ENCODE results near the gene FAM120B. TPM values are rescaled to one million over a fixed set of nuclear protein-coding genes. Genes with fewer than 3 reads are reported as not detected.

Gene FAM120B
- total and polyA plus RNA-seq, 4 experiments from 2014 or later, result 22.7 to 48.6 (median 40.1) TPM

- Histone ChIP-seq H3K27ac (ENCODE audit: low read depth, low read length) (no peak overlapping the region), H3K9me3 (ENCODE audit: control insufficient read depth in 1 of 2, low read length in 2 of 2) (no peaks in the 10 kb centered on the region), H3K36me3 (ENCODE audit: insufficient read depth, low read length) (no peaks in the 10 kb centered on the region), H3K4me1 (ENCODE audit: insufficient read depth, low read length) (peaks cover 4% of the 10 kb centered on the region), H3K4me3 (ENCODE audit: low read length in 2 of 2) (no peak overlapping the region), H3K27me3 (ENCODE audit: insufficient read depth, low read length) (no peaks in the 10 kb centered on the region)
- Mint-ChIP-seq H3K27me3 (peaks cover 3 to 7% of the 10 kb centered on the region in 2 donors), H3K36me3 (peaks cover 3 to 4% of the 10 kb centered on the region in 2 donors), H3K9me3 (peaks cover 3 to 17% (median 14%) of the 10 kb centered on the region in 8 donors), H3K27ac (no peak overlapping the region), H3K4me3 (peak overlapping the region in 4 of 8 donors; percentile 30 to 61 (median 43)), H3K4me1 (peaks cover 0 to 2% (median 0%) of the 10 kb centered on the region in 4 donors)
- ChIA-PET POLR2A (ENCODE audit: partially characterized antibody) (interaction anchor here (0.6 kb wide), 1 partner anchor 117 kb away, joined by 3 read pairs; no protein-coding TSS in a partner anchor), CTCF (ENCODE audit: partially characterized antibody) (no interaction called here)
- DNase-seq, result no peak
- intact Hi-C loops (cut with micrococcal nuclease), result no loop called here
Measured at GRCh38 chr6:170438402-170438753, 131.8 kb downstream of the FAM120B start.

GRCh38 chr6:170438861-170439260 lies 132.3 kb downstream of the FAM120B start:
- peaks cover 0 to 2% (median 0%) of the 10 kb centered on the region in 4 donors for H3K4me1 Mint-ChIP-seq
- peaks cover 3 to 17% (median 14%) of the 10 kb centered on the region in 8 donors for H3K9me3 Mint-ChIP-seq
- peaks cover 4% of the 10 kb centered on the region for H3K4me1 ChIP-seq (ENCODE audit: insufficient read depth, low read length)
- H3K36me3 ChIP-seq (ENCODE audit: insufficient read depth, low read length), result no peaks in the 10 kb centered on the region
- intact Hi-C loops (cut with micrococcal nuclease), result no loop called here
- H3K27ac ChIP-seq (ENCODE audit: low read depth, low read length), result no peak overlapping the region
- H3K4me3 Mint-ChIP-seq, result peak overlapping the region in 1 of 8 donors; percentile 61
- no peak overlapping the region for H3K27ac Mint-ChIP-seq
- H3K36me3 Mint-ChIP-seq, result peaks cover 3 to 4% of the 10 kb centered on the region in 2 donors
- H3K27me3 ChIP-seq (ENCODE audit: insufficient read depth, low read length), result no peaks in the 10 kb centered on the region
- no peak for DNase-seq
- peaks cover 3 to 7% of the 10 kb centered on the region in 2 donors for H3K27me3 Mint-ChIP-seq
- H3K4me3 ChIP-seq (ENCODE audit: low read length in 2 of 2), result no peak overlapping the region
- H3K9me3 ChIP-seq (ENCODE audit: control insufficient read depth in 1 of 2, low read length in 2 of 2), result no peaks in the 10 kb centered on the region
- ChIA-PET CTCF (ENCODE audit: partially characterized antibody) (no interaction called here), POLR2A (ENCODE audit: partially characterized antibody) (interaction anchor here (0.6 kb wide), 1 partner anchor 117 kb away, joined by 3 read pairs; no protein-coding TSS in a partner anchor)

- peaks cover 0 to 2% (median 0%) of the 10 kb centered on the region in 4 donors for H3K4me1 Mint-ChIP-seq
- intact Hi-C loops (cut with micrococcal nuclease), result no loop called here
- Histone ChIP-seq H3K27me3 (ENCODE audit: insufficient read depth, low read length) (no peaks in the 10 kb centered on the region), H3K4me1 (ENCODE audit: insufficient read depth, low read length) (peaks cover 4% of the 10 kb centered on the region), H3K4me3 (ENCODE audit: low read length in 2 of 2) (no peak overlapping the region), H3K27ac (ENCODE audit: low read depth, low read length) (no peak overlapping the region), H3K36me3 (ENCODE audit: insufficient read depth, low read length) (no peaks in the 10 kb centered on the region), H3K9me3 (ENCODE audit: control insufficient read depth in 1 of 2, low read length in 2 of 2) (no peaks in the 10 kb centered on the region)
- H3K27ac Mint-ChIP-seq, result no peak overlapping the region
- DNase-seq, result no peak
- CTCF ChIA-PET (ENCODE audit: partially characterized antibody), result no interaction called here
- H3K9me3 Mint-ChIP-seq, result peaks cover 3 to 17% (median 13%) of the 10 kb centered on the region in 8 donors
- peak overlapping the region in 1 of 8 donors; percentile 38 for H3K4me3 Mint-ChIP-seq
- H3K27me3 Mint-ChIP-seq, result peaks cover 3 to 7% of the 10 kb centered on the region in 2 donors
- POLR2A ChIA-PET (ENCODE audit: partially characterized antibody), result no interaction called here
- H3K36me3 Mint-ChIP-seq, result peaks cover 3 to 4% of the 10 kb centered on the region in 2 donors
Measured at GRCh38 chr6:170439366-170440361, 133.1 kb downstream of the FAM120B start.

GRCh38 chr6:170440437-170440836 lies 133.9 kb downstream of the FAM120B start:
- H3K27me3 Mint-ChIP-seq, result peaks cover 3 to 7% of the 10 kb centered on the region in 2 donors
- Histone ChIP-seq H3K27ac (ENCODE audit: low read depth, low read length) (no peak overlapping the region), H3K27me3 (ENCODE audit: insufficient read depth, low read length) (no peaks in the 10 kb centered on the region), H3K36me3 (ENCODE audit: insufficient read depth, low read length) (no peaks in the 10 kb centered on the region), H3K9me3 (ENCODE audit: control insufficient read depth in 1 of 2, low read length in 2 of 2) (no peaks in the 10 kb centered on the region), H3K4me3 (ENCODE audit: low read length in 2 of 2) (no peak overlapping the region), H3K4me1 (ENCODE audit: insufficient read depth, low read length) (peaks cover 4% of the 10 kb centered on the region)
- no peak for DNase-seq
- CTCF ChIA-PET (ENCODE audit: partially characterized antibody), result no interaction called here
- intact Hi-C loops (cut with micrococcal nuclease), result no loop called here
- H3K4me3 Mint-ChIP-seq, result no peak overlapping the region
- no peak overlapping the region for H3K27ac Mint-ChIP-seq
- H3K36me3 Mint-ChIP-seq, result peaks cover 3 to 4% of the 10 kb centered on the region in 2 donors
- POLR2A ChIA-PET (ENCODE audit: partially characterized antibody), result no interaction called here
- peaks cover 0 to 2% (median 0%) of the 10 kb centered on the region in 4 donors for H3K4me1 Mint-ChIP-seq
- H3K9me3 Mint-ChIP-seq, result peaks cover 3 to 17% (median 13%) of the 10 kb centered on the region in 8 donors

- no peak for DNase-seq
- H3K4me3 Mint-ChIP-seq, result no peak overlapping the region
- ChIA-PET CTCF (ENCODE audit: partially characterized antibody) (no interaction called here), POLR2A (ENCODE audit: partially characterized antibody) (no interaction called here)
- H3K27ac Mint-ChIP-seq, result no peak overlapping the region
- H3K4me1 ChIP-seq (ENCODE audit: insufficient read depth, low read length), result peaks cover 4% of the 10 kb centered on the region
- no peaks in the 10 kb centered on the region for H3K36me3 ChIP-seq (ENCODE audit: insufficient read depth, low read length)
- no peaks in the 10 kb centered on the region for H3K9me3 ChIP-seq (ENCODE audit: control insufficient read depth in 1 of 2, low read length in 2 of 2)
- H3K27ac ChIP-seq (ENCODE audit: low read depth, low read length), result no peak overlapping the region
- peaks cover 2 to 3% of the 10 kb centered on the region in 2 donors for H3K36me3 Mint-ChIP-seq
- H3K27me3 Mint-ChIP-seq, result peaks cover 2 to 7% of the 10 kb centered on the region in 2 donors
- no peaks in the 10 kb centered on the region for H3K27me3 ChIP-seq (ENCODE audit: insufficient read depth, low read length)
- H3K4me3 ChIP-seq (ENCODE audit: low read length in 2 of 2), result no peak overlapping the region
- intact Hi-C loops (cut with micrococcal nuclease), result no loop called here
- H3K4me1 Mint-ChIP-seq, result peaks cover 0 to 2% (median 0%) of the 10 kb centered on the region in 4 donors
- peaks cover 2 to 8% (median 5%) of the 10 kb centered on the region in 8 donors for H3K9me3 Mint-ChIP-seq
Measured at GRCh38 chr6:170441316-170441715, 134.8 kb downstream of the FAM120B start.

GRCh38 chr6:170442596-170442995 lies 136.0 kb downstream of the FAM120B start:
- no peak overlapping the region for H3K4me3 Mint-ChIP-seq
- peaks cover 4% of the 10 kb centered on the region for H3K4me1 ChIP-seq (ENCODE audit: insufficient read depth, low read length)

GRCh38 chr6:170443151-170443662 lies 136.6 kb downstream of the FAM120B start:
- POLR2A ChIA-PET (ENCODE audit: partially characterized antibody), result no interaction called here
- intact Hi-C loops (cut with micrococcal nuclease), result no loop called here

More at GRCh38 chr6:170442596-170442995, 136.0 kb downstream of the FAM120B start:
- ChIA-PET POLR2A (ENCODE audit: partially characterized antibody) (no interaction called here), CTCF (ENCODE audit: partially characterized antibody) (no interaction called here)
- Mint-ChIP-seq H3K27ac (no peak overlapping the region), H3K36me3 (no peaks in the 10 kb centered on the region), H3K27me3 (peaks cover 0 to 9% of the 10 kb centered on the region in 2 donors), H3K9me3 (no peaks in the 10 kb centered on the region), H3K4me1 (peaks cover 0 to 2% (median 0%) of the 10 kb centered on the region in 4 donors)
- no peaks in the 10 kb centered on the region for H3K27me3 ChIP-seq (ENCODE audit: insufficient read depth, low read length)
- DNase-seq, result no peak
- no peaks in the 10 kb centered on the region for H3K9me3 ChIP-seq (ENCODE audit: control insufficient read depth in 1 of 2, low read length in 2 of 2)
- no peaks in the 10 kb centered on the region for H3K36me3 ChIP-seq (ENCODE audit: insufficient read depth, low read length)
- H3K27ac ChIP-seq (ENCODE audit: low read depth, low read length), result no peak overlapping the region
- H3K4me3 ChIP-seq (ENCODE audit: low read length in 2 of 2), result no peak overlapping the region
- intact Hi-C loops (cut with micrococcal nuclease), result no loop called here

More at GRCh38 chr6:170443151-170443662, 136.6 kb downstream of the FAM120B start:
- Histone ChIP-seq H3K27me3 (ENCODE audit: insufficient read depth, low read length) (no peaks in the 10 kb centered on the region), H3K36me3 (ENCODE audit: insufficient read depth, low read length) (no peaks in the 10 kb centered on the region), H3K9me3 (ENCODE audit: control insufficient read depth in 1 of 2, low read length in 2 of 2) (no peaks in the 10 kb centered on the region), H3K4me1 (ENCODE audit: insufficient read depth, low read length) (peaks cover 2% of the 10 kb centered on the region), H3K4me3 (ENCODE audit: low read length in 2 of 2) (no peak overlapping the region), H3K27ac (ENCODE audit: low read depth, low read length) (no peak overlapping the region)
- peaks cover 0 to 5% of the 10 kb centered on the region in 2 donors for H3K27me3 Mint-ChIP-seq
- H3K27ac Mint-ChIP-seq, result no peak overlapping the region
- CTCF ChIA-PET (ENCODE audit: partially characterized antibody), result no interaction called here
- H3K4me1 Mint-ChIP-seq, result no peaks in the 10 kb centered on the region
- H3K4me3 Mint-ChIP-seq, result no peak overlapping the region
- no peaks in the 10 kb centered on the region for H3K36me3 Mint-ChIP-seq
- no peak for DNase-seq
- no peaks in the 10 kb centered on the region for H3K9me3 Mint-ChIP-seq

All from CD4-positive, alpha-beta memory T cell (primary cell).